HUES48 (cell line): ENCODE data around the gene DNAJC30.
A peak's percentile ranks its signal among the peaks of the same experiment; 100 is the strongest.
"Not testable (repeated sequence)": the region's sequence is repeated elsewhere in the genome, so short reads cannot be mapped to it uniquely, and the experiment has no call there.

Experiments used
- H3K27ac ChIP-seq: one replicate; pipeline ENCODE4 v1.7.0; 2013; ENCODE audit warnings: low read depth, low read length, inconsistent platforms
- H3K27me3 ChIP-seq: 2 replicates; pipeline ENCODE4 v1.6.1; 2013; ENCODE audit warnings: mild to moderate bottlenecking, low read length; ENCODE audit not compliant: control insufficient read depth, insufficient read depth
- H3K36me3 ChIP-seq: 2 replicates; pipeline ENCODE4 v1.6.1; 2013; ENCODE audit warnings: low read length; ENCODE audit not compliant: control insufficient read depth, insufficient read depth
- H3K4me1 ChIP-seq: 2 replicates; pipeline ENCODE4 v1.6.1; 2013; ENCODE audit warnings: mild to moderate bottlenecking, low read length; ENCODE audit not compliant: control insufficient read depth, insufficient read depth
- H3K4me3 ChIP-seq: 2 replicates; pipeline ENCODE4 v1.5.1; 2013; ENCODE audit warnings: mild to moderate bottlenecking, low read depth, low read length
- H3K9ac ChIP-seq: 2 replicates; pipeline ENCODE4 v1.6.1; 2013; ENCODE audit warnings: mild to moderate bottlenecking, low read depth, low read length, moderate library complexity
- H3K9me3 ChIP-seq: 2 replicates; pipeline ENCODE4 v1.6.1; 2013; ENCODE audit warnings: low read length; ENCODE audit not compliant: control insufficient read depth, insufficient read depth

The DNAJC30 gene

GRCh38 chr7:73680501-73680900 lies 2.8 kb downstream of the DNAJC30 start:
- H3K27ac ChIP-seq, result no peak overlapping the region
- H3K36me3 ChIP-seq, result peaks cover 15% of the 10 kb centered on the region; the same call in 1 of the 2 replicates
- H3K9me3 ChIP-seq, result no peaks in the 10 kb centered on the region
- no peaks in the 10 kb centered on the region for H3K27me3 ChIP-seq
- H3K9ac ChIP-seq, result no peak overlapping the region
- no peak overlapping the region for H3K4me3 ChIP-seq
- H3K4me1 ChIP-seq, result peaks cover 6% of the 10 kb centered on the region; the same call in 1 of the 2 replicates

- Histone ChIP-seq H3K9ac (no peak overlapping the region), H3K4me1 (peaks cover 6% of the 10 kb centered on the region; the same call in 1 of the 2 replicates), H3K9me3 (no peaks in the 10 kb centered on the region), H3K4me3 (no peak overlapping the region), H3K36me3 (peaks cover 15% of the 10 kb centered on the region; the same call in 1 of the 2 replicates), H3K27me3 (no peaks in the 10 kb centered on the region), H3K27ac (no peak overlapping the region)
Measured at GRCh38 chr7:73679709-73680108, 3.5 kb downstream of the DNAJC30 start.

GRCh38 chr7:73678862-73679261 lies 4.4 kb downstream of the DNAJC30 start:
- Histone ChIP-seq H3K27ac (no peak overlapping the region), H3K4me3 (no peak overlapping the region), H3K9ac (no peak overlapping the region), H3K9me3 (no peaks in the 10 kb centered on the region), H3K36me3 (peaks cover 15% of the 10 kb centered on the region; the same call in 1 of the 2 replicates), H3K4me1 (peaks cover 6% of the 10 kb centered on the region; the same call in 1 of the 2 replicates), H3K27me3 (no peaks in the 10 kb centered on the region)

- H3K36me3 ChIP-seq, result peaks cover 15% of the 10 kb centered on the region; the same call in 1 of the 2 replicates
- not testable (repeated sequence) for H3K27ac ChIP-seq, H3K9me3 ChIP-seq, H3K4me3 ChIP-seq, H3K27me3 ChIP-seq, H3K9ac ChIP-seq, H3K4me1 ChIP-seq
Measured at GRCh38 chr7:73676062-73676461, 7.2 kb downstream of the DNAJC30 start.

- peaks cover 4% of the 10 kb centered on the region; the same call in 1 of the 2 replicates for H3K4me1 ChIP-seq
- H3K9me3 ChIP-seq, result no peaks in the 10 kb centered on the region
- H3K4me3 ChIP-seq, result no peak overlapping the region
- H3K9ac ChIP-seq, result no peak overlapping the region
- no peaks in the 10 kb centered on the region for H3K27me3 ChIP-seq
- H3K27ac ChIP-seq, result no peak overlapping the region
- H3K36me3 ChIP-seq, result peaks cover 11% of the 10 kb centered on the region; the same call in 1 of the 2 replicates
Measured at GRCh38 chr7:73674468-73675124, 8.7 kb downstream of the DNAJC30 start.

- Histone ChIP-seq H3K36me3 (no peaks in the 10 kb centered on the region), H3K9ac (no peak overlapping the region), H3K4me3 (no peak overlapping the region), H3K27ac (no peak overlapping the region), H3K9me3 (no peaks in the 10 kb centered on the region), H3K27me3 (peaks cover 4% of the 10 kb centered on the region; the same call in 1 of the 2 replicates), H3K4me1 (peaks cover 4% of the 10 kb centered on the region; the same call in 1 of the 2 replicates)
Measured at GRCh38 chr7:73671857-73672445, 11.3 kb downstream of the DNAJC30 start.

GRCh38 chr7:73671322-73671661 lies 12.0 kb downstream of the DNAJC30 start:
- H3K36me3 ChIP-seq, result no peaks in the 10 kb centered on the region
- no peak overlapping the region for H3K9ac ChIP-seq
- peaks cover 4% of the 10 kb centered on the region; the same call in 1 of the 2 replicates for H3K4me1 ChIP-seq
- no peak overlapping the region for H3K4me3 ChIP-seq
- H3K9me3 ChIP-seq, result no peaks in the 10 kb centered on the region
- H3K27ac ChIP-seq, result no peak overlapping the region
- H3K27me3 ChIP-seq, result peaks cover 4% of the 10 kb centered on the region; the same call in 1 of the 2 replicates

- Histone ChIP-seq H3K27me3 (peaks cover 4% of the 10 kb centered on the region; the same call in 1 of the 2 replicates), H3K27ac (no peak overlapping the region), H3K9me3 (no peaks in the 10 kb centered on the region), H3K9ac (no peak overlapping the region), H3K36me3 (no peaks in the 10 kb centered on the region), H3K4me3 (no peak overlapping the region), H3K4me1 (peaks cover 4% of the 10 kb centered on the region; the same call in 1 of the 2 replicates)
Measured at GRCh38 chr7:73669858-73670385, 13.3 kb downstream of the DNAJC30 start.

GRCh38 chr7:73669288-73669701 lies 14.0 kb downstream of the DNAJC30 start:
- no peak overlapping the region for H3K27ac ChIP-seq
- peaks cover 4% of the 10 kb centered on the region; the same call in 1 of the 2 replicates for H3K27me3 ChIP-seq
- H3K4me3 ChIP-seq, result no peak overlapping the region
- no peaks in the 10 kb centered on the region for H3K36me3 ChIP-seq
- H3K4me1 ChIP-seq, result peaks cover 4% of the 10 kb centered on the region; the same call in 1 of the 2 replicates
- no peak overlapping the region for H3K9ac ChIP-seq
- no peaks in the 10 kb centered on the region for H3K9me3 ChIP-seq

GRCh38 chr7:73668886-73669230 lies 14.4 kb downstream of the DNAJC30 start:
- H3K27me3 ChIP-seq, result peaks cover 4% of the 10 kb centered on the region; the same call in 1 of the 2 replicates
- H3K27ac ChIP-seq, result no peak overlapping the region
- no peaks in the 10 kb centered on the region for H3K36me3 ChIP-seq
- H3K9me3 ChIP-seq, result no peaks in the 10 kb centered on the region
- H3K4me1 ChIP-seq, result peaks cover 4% of the 10 kb centered on the region; the same call in 1 of the 2 replicates
- H3K4me3 ChIP-seq, result peak overlapping the region; percentile 60; the same call in 1 of the 2 replicates
- H3K9ac ChIP-seq, result no peak overlapping the region
